ENCODE measurements around the gene MUSTN1.

Gene MUSTN1

GRCh38 chr3:52839268-52839575, 4.4 kb upstream of the MUSTN1 start:
- peak overlapping the region; percentile 64 for H3K27ac ChIP-seq
- no peaks in the 10 kb centered on the region for H3K9me3 ChIP-seq (ENCODE audit: severe bottlenecking)
- TF ChIP-seq CTCF (IDR thresholded peaks at IDR 0.05; ENCODE audit: low read depth, low read length) = no peak
- H3K4me3 ChIP-seq (ENCODE audit: low read depth, low read length) = no peak overlapping the region
- no peaks in the 10 kb centered on the region; the same call in 1 of the 2 replicates for H3K36me3 ChIP-seq
- no peaks in the 10 kb centered on the region for H3K27me3 ChIP-seq (ENCODE audit: insufficient read depth, low read depth, severe bottlenecking)
- peak; percentile 56 for DNase-seq

- no peak for TF ChIP-seq CTCF (IDR thresholded peaks at IDR 0.05; ENCODE audit: low read depth, low read length)
- no peak for DNase-seq
- no peaks in the 10 kb centered on the region for H3K9me3 ChIP-seq (ENCODE audit: severe bottlenecking)
- H3K27me3 ChIP-seq (ENCODE audit: insufficient read depth, low read depth, severe bottlenecking) = no peaks in the 10 kb centered on the region
- H3K36me3 ChIP-seq = no peaks in the 10 kb centered on the region; the same call in 1 of the 2 replicates
- H3K27ac ChIP-seq = peak overlapping the region; percentile 64
- no peak overlapping the region for H3K4me3 ChIP-seq (ENCODE audit: low read depth, low read length)
Observed at GRCh38 chr3:52838561-52839267, 3.9 kb upstream of the MUSTN1 start.

GRCh38 chr3:52836986-52837385, 2.2 kb upstream of the MUSTN1 start:
- no peak for TF ChIP-seq CTCF (IDR thresholded peaks at IDR 0.05; ENCODE audit: low read depth, low read length)
- Histone ChIP-seq H3K27me3 (ENCODE audit: insufficient read depth, low read depth, severe bottlenecking) (no peaks in the 10 kb centered on the region), H3K9me3 (ENCODE audit: severe bottlenecking) (no peaks in the 10 kb centered on the region), H3K27ac (no peak overlapping the region), H3K4me3 (ENCODE audit: low read depth, low read length) (no peak overlapping the region), H3K36me3 (no peaks in the 10 kb centered on the region; the same call in 1 of the 2 replicates)
- no peak for DNase-seq

- no peak for DNase-seq
- no peak overlapping the region for H3K27ac ChIP-seq
- no peak overlapping the region for H3K4me3 ChIP-seq (ENCODE audit: low read depth, low read length)
- no peaks in the 10 kb centered on the region; the same call in 1 of the 2 replicates for H3K36me3 ChIP-seq
- no peaks in the 10 kb centered on the region for H3K27me3 ChIP-seq (ENCODE audit: insufficient read depth, low read depth, severe bottlenecking)
- no peak for TF ChIP-seq CTCF (IDR thresholded peaks at IDR 0.05; ENCODE audit: low read depth, low read length)
- no peaks in the 10 kb centered on the region for H3K9me3 ChIP-seq (ENCODE audit: severe bottlenecking)
Observed at GRCh38 chr3:52836471-52836845, 1.6 kb upstream of the MUSTN1 start.

- Histone ChIP-seq H3K27ac (no peak overlapping the region), H3K4me3 (ENCODE audit: low read depth, low read length) (no peak overlapping the region)
Observed at GRCh38 chr3:52835766-52836470, 1.1 kb upstream of the MUSTN1 start.

More at GRCh38 chr3:52835766-52836470, 1.1 kb upstream of the MUSTN1 start:
- Histone ChIP-seq H3K36me3 (no peaks in the 10 kb centered on the region; the same call in 1 of the 2 replicates), H3K27me3 (ENCODE audit: insufficient read depth, low read depth, severe bottlenecking) (no peaks in the 10 kb centered on the region), H3K9me3 (ENCODE audit: severe bottlenecking) (no peaks in the 10 kb centered on the region)
- no peak for TF ChIP-seq CTCF (IDR thresholded peaks at IDR 0.05; ENCODE audit: low read depth, low read length)
- DNase-seq = no peak
